Omental fat pad (tissue), 4 donors: ENCODE measurements around the gene IQCK. TPM values are rescaled to one million over a fixed set of nuclear protein-coding genes. Genes with fewer than 3 reads are reported as not detected.

ENCODE experiments used
- ATAC-seq: fragments of 150-250 bp; one replicate; pipeline ENCODE4 v1.9.1; 2016; ENCODE audit warnings: mild to moderate bottlenecking, moderate library complexity; ENCODE audit not compliant: low FRiP score
- DNase-seq: peaks from one replicate; pipeline ENCODE4 v3.0.0-alpha.2; 2019; ENCODE audit warnings: low spot score
- CTCF ChIP-seq, 3 donors: fragments of 450-650 bp; IDR thresholded peaks; one replicate each; pipeline ENCODE4 v1.5.1; 2016 to 2017; ENCODE audit warnings: antibody characterized with exemption in 3 of 3, mild to moderate bottlenecking in 3 of 3, moderate library complexity in 2 of 3
- total RNA-seq, 4 donors: library from RNA; depleted of rRNA; stranded (reverse); fragments of >200 nt; gene quantifications; one replicate each; pipeline ENCODE4 v1.1.0, GENCODE V29; 2016

The IQCK gene
- total RNA-seq, 4 donors from 2014 or later: 14.5 to 28.2 (median 18.9) TPM

DNA sequence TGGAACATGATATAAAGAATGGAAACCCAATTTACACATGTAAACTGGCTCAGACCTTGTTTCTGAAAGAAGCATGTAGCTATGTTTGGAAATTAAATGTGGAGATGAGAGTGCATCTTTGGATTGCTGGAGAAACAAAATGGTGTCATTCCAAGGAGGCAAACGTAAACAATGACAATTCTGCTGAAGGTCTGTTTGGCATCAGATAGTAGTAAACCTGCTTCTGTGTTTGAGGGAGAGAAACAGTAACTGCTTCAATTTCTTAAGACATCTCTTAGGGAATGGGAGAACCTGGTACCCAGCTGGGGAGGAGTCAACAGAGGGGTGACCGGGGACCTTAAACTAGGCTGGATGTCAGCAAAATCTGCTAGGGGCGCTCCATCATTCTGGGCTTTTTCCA is 143.1 kb downstream of the IQCK start:
- TF ChIP-seq CTCF (IDR thresholded peaks at IDR 0.05): no peak
- ATAC-seq (no peak), DNase-seq (no peak)

DNA sequence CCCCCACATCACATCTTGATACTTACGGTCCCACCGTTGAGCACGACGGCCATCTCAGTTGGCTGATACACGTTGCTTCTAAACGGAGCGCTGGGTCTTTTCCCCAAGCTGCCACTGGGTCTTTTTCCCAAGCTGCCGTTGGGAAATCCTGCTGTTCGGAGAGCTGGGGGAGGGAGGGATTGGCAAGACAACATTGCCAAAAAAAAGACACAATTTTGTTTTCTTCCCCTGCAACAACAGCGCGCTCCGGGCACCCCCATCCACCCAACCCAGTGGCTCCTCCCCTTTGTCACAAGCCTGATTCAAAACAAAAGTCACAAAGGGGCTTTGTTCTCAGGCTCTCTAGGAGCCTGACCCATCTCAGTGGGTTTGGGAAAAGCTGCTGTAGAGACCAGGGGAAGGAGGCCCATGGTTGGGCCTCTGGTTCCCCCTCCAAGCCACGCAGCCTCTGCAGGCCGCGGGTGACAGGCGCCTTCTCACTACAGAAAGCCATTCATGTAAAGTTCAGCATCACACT is 143.8 kb downstream of the IQCK start:
- no peak for TF ChIP-seq CTCF (IDR thresholded peaks at IDR 0.05)
- no peak for DNase-seq
- ATAC-seq: no peak

GRCh38 chr16:19863990-19864389 is 145.9 kb downstream of the IQCK start:
- TF ChIP-seq CTCF (IDR thresholded peaks at IDR 0.05): no peak
- ATAC-seq (no peak), DNase-seq (no peak)

- DNase-seq (no peak), ATAC-seq (no peak)
- no peak for TF ChIP-seq CTCF (IDR thresholded peaks at IDR 0.05)
Observed at GRCh38 chr16:19864566-19864965, 146.5 kb downstream of the IQCK start.

DNA sequence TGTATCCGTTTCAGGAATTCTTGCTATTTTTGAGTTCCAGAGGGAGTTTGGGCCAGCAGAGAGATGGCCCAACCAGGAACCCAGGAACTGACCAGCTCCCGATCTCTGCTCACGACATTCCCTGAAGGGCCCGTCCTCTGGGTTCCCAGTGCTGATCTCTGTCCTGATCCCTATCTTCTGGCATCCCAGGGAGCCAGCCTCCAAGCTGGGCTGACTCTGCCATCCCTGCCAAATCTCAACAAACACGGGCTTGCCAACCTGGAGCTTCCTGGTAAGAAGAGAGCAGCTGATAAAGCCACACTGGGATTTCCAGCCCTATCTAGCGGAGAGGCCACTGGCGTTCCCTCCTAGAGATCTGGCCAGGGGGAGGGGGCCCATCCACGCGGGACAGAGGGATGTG is 150.3 kb downstream of the IQCK start:
- TF ChIP-seq CTCF (IDR thresholded peaks at IDR 0.05): no peak
- ATAC-seq (no peak), DNase-seq (no peak)

- no peak for DNase-seq
- TF ChIP-seq CTCF (IDR thresholded peaks at IDR 0.05): no peak
- ATAC-seq: no peak
Observed at GRCh38 chr16:19871721-19872120, 153.7 kb downstream of the IQCK start.

GRCh38 chr16:19872179-19872863 is 154.2 kb downstream of the IQCK start:
- no peak for DNase-seq
- no peak for ATAC-seq
- TF ChIP-seq CTCF (IDR thresholded peaks at IDR 0.05): no peak
